CD8-positive, alpha-beta memory T cell (primary cell): ENCODE results near the gene E2F2. TPM values are rescaled to one million over a fixed set of nuclear protein-coding genes. Genes with fewer than 3 reads are reported as not detected.
"Not testable (repeated sequence)": the region's sequence is repeated elsewhere in the genome, so short reads cannot be mapped to it uniquely, and the experiment has no call there.

Experiments used
- CTCF ChIA-PET: fragments of 350-600 bp; sonication (Branson Sonifier 250); formaldehyde crosslinking; loops from one replicate; lab custom pipeline; 2021; ENCODE audit warnings: antibody characterized with exemption; lab: Charles Lee
- POLR2A ChIA-PET: fragments of 350-600 bp; sonication (Branson Sonifier 250); formaldehyde crosslinking; loops from one replicate; lab custom pipeline; 2021; ENCODE audit warnings: antibody characterized with exemption; lab: Charles Lee
- DNase-seq, 5 donors: peaks; one replicate each; pipeline versions ENCODE4 v3.0.0 to v3.0.0-alpha.2; 2020 to 2022; ENCODE audit warnings: mixed read lengths in 1 of 5
- H3K27ac ChIP-seq: one replicate; pipeline ENCODE4 v1.7.0; 2013; ENCODE audit warnings: low read depth, mild to moderate bottlenecking, low read length, moderate library complexity
- H3K27me3 ChIP-seq: 2 replicates; pipeline ENCODE4 v1.7.0; 2013; ENCODE audit warnings: low read length, mild to moderate bottlenecking; ENCODE audit not compliant: insufficient read depth, poor library complexity, severe bottlenecking
- H3K36me3 ChIP-seq: 2 replicates; pipeline ENCODE4 v1.7.0; 2013; ENCODE audit warnings: mild to moderate bottlenecking, low read length, moderate library complexity; ENCODE audit not compliant: insufficient read depth
- H3K4me1 ChIP-seq: 2 replicates; pipeline ENCODE4 v1.7.0; 2013; ENCODE audit warnings: mild to moderate bottlenecking, low read length, moderate library complexity; ENCODE audit not compliant: insufficient read depth
- H3K4me3 ChIP-seq: 2 replicates; pipeline ENCODE4 v1.7.0; 2013; ENCODE audit warnings: mild to moderate bottlenecking, low read length
- H3K9me3 ChIP-seq: 2 replicates; pipeline ENCODE4 v1.7.0; 2013; ENCODE audit warnings: mild to moderate bottlenecking, low read length
- H3K27ac Mint-ChIP-seq, 8 donors: one replicate each; pipeline ENCODE4 v1.8.0; 2020 to 2021; ENCODE audit warnings: mixed read lengths in 8 of 8, mild to moderate bottlenecking in 6 of 8, inconsistent platforms in 3 of 8, moderate library complexity in 3 of 8
- H3K27me3 Mint-ChIP-seq, 2 donors: one replicate each; pipeline ENCODE4 v1.8.0; 2020 to 2021; ENCODE audit warnings: mixed read lengths in 2 of 2, mild to moderate bottlenecking in 1 of 2, moderate library complexity in 1 of 2
- H3K36me3 Mint-ChIP-seq, 3 donors: one replicate each; pipeline ENCODE4 v1.8.0; 2020 to 2021; ENCODE audit warnings: mixed read lengths in 3 of 3, inconsistent platforms in 1 of 3, mild to moderate bottlenecking in 1 of 3
- H3K4me1 Mint-ChIP-seq, 3 donors: one replicate each; pipeline ENCODE4 v1.8.0; 2020 to 2021; ENCODE audit warnings: mixed read lengths in 3 of 3, inconsistent platforms in 1 of 3, mild to moderate bottlenecking in 1 of 3
- H3K4me3 Mint-ChIP-seq, 7 donors: one replicate each; pipeline ENCODE4 v1.8.0; 2020 to 2021; ENCODE audit warnings: mixed read lengths in 7 of 7, mild to moderate bottlenecking in 6 of 7, moderate library complexity in 4 of 7, inconsistent platforms in 2 of 7
- H3K9me3 Mint-ChIP-seq, 5 donors: one replicate each; pipeline ENCODE4 v1.8.0; 2020 to 2022; ENCODE audit warnings: mixed read lengths in 5 of 5, mild to moderate bottlenecking in 3 of 5, moderate library complexity in 2 of 5, inconsistent platforms in 1 of 5
- polyA plus RNA-seq: library from polyadenylated mRNA; unstranded; fragments of 300-500 nt; fragmentation: Illumina TruSeq; gene quantifications from one replicate; pipeline ENCODE4 v1.2.3, GENCODE V29; 2021
- total RNA-seq, 2 experiments: library from RNA; stranded (reverse); gene quantifications; one replicate each; pipeline ENCODE4 v1.2.3, GENCODE V29; 2021

E2F2 gene
- total and polyA plus RNA-seq, 3 experiments from 2014 or later = 0.76 to 19.6 (median 19.1) TPM

DNA sequence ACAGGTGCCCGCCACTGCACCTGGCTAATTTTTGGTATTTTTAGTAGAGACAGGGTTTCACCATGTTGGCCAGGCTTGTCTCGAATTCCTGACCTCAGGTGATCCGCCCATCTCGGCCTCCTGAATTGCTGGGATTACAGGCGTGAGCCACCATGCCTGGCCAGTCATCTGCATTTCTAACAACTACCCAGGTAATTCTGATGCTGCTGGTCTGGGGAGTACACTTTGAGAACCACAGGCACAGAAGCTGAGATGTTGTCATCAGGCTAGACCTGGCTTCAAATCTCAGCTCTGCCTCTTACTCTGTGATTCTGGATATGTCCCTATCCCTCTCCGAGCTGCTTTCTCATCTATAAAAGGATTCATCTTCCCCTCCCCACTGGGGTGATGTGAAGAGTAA is 36.2 kb downstream of the E2F2 start:
- H3K27me3 ChIP-seq, H3K9me3 ChIP-seq, H3K4me1 ChIP-seq, H3K36me3 ChIP-seq, H3K36me3 Mint-ChIP-seq, H3K4me1 Mint-ChIP-seq, POLR2A ChIA-PET, H3K27ac Mint-ChIP-seq, H3K4me3 ChIP-seq, H3K4me3 Mint-ChIP-seq, DNase-seq, H3K27ac ChIP-seq, H3K9me3 Mint-ChIP-seq: not testable (repeated sequence)
- peaks cover 6 to 18% of the 10 kb centered on the region in 2 donors for H3K27me3 Mint-ChIP-seq
- CTCF ChIA-PET = interaction anchor here (0.7 to 11.1 kb wide), 4 partner anchors 12 to 141 kb away, joined by 3 to 588 read pairs (median 68); partner anchors contain the start of gene E2F2

GRCh38 chr1:23492776-23493175 is 38.3 kb downstream of the E2F2 start:
- POLR2A ChIA-PET = not testable (repeated sequence)

DNA sequence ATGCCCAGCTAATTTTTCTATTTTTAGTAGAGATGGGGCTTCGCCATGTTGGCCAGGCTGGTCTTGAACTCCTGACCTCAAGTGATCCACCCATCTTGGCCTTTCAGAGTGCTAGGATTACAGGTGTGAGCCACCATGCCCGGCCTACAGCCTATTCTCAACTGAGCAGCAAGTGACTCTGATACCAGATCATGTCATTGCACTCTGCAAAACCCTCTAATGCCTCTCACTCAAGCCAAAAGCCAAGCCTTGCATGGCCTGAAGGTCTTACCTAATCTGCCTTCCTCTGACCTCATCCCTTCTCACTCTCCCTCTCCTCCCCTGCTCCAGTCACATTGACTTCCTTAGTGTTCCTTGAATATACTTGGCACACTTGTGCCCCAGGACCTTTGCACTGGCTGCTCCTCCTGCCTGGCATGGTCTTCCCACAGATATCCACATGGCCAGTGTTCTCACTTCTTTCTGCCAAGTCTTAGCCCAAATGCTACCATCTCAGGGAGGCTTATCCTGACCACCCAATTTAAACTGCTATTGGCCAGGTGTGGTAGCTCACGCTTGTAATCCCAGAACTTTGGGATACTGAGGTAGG is 38.8 kb downstream of the E2F2 start:
- no peaks in the 10 kb centered on the region for H3K27me3 ChIP-seq
- H3K27ac ChIP-seq = no peak overlapping the region
- POLR2A ChIA-PET = no interaction called here
- no peak overlapping the region for H3K4me3 Mint-ChIP-seq
- H3K4me1 Mint-ChIP-seq = no peaks in the 10 kb centered on the region
- no peaks in the 10 kb centered on the region for H3K36me3 ChIP-seq
- no peak overlapping the region for H3K4me3 ChIP-seq
- H3K9me3 ChIP-seq = no peaks in the 10 kb centered on the region
- H3K9me3 Mint-ChIP-seq = no peaks in the 10 kb centered on the region
- H3K36me3 Mint-ChIP-seq = no peaks in the 10 kb centered on the region
- CTCF ChIA-PET = interaction anchor here (11.1 kb wide), 1 partner anchor 38 kb away, joined by 588 read pairs; the partner anchor contains the start of gene E2F2
- no peak for DNase-seq
- H3K4me1 ChIP-seq = no peaks in the 10 kb centered on the region
- H3K27me3 Mint-ChIP-seq = peaks cover 10 to 24% of the 10 kb centered on the region in 2 donors
- peak overlapping the region in 1 of 8 donors; percentile 32 for H3K27ac Mint-ChIP-seq

More at GRCh38 chr1:23492776-23493175, 38.3 kb downstream of the E2F2 start:
- CTCF ChIA-PET = interaction anchor here (1.4 to 11.1 kb wide), 2 partner anchors 38 to 144 kb away, joined by 4 to 588 read pairs; partner anchors contain the start of gene E2F2
- H3K27me3 ChIP-seq, H3K36me3 ChIP-seq, H3K27ac ChIP-seq, H3K36me3 Mint-ChIP-seq, H3K9me3 Mint-ChIP-seq, H3K4me1 Mint-ChIP-seq, H3K27ac Mint-ChIP-seq, H3K4me1 ChIP-seq, DNase-seq, H3K4me3 Mint-ChIP-seq, H3K4me3 ChIP-seq, H3K9me3 ChIP-seq: not testable (repeated sequence)
- H3K27me3 Mint-ChIP-seq = peaks cover 9 to 24% of the 10 kb centered on the region in 2 donors

DNA sequence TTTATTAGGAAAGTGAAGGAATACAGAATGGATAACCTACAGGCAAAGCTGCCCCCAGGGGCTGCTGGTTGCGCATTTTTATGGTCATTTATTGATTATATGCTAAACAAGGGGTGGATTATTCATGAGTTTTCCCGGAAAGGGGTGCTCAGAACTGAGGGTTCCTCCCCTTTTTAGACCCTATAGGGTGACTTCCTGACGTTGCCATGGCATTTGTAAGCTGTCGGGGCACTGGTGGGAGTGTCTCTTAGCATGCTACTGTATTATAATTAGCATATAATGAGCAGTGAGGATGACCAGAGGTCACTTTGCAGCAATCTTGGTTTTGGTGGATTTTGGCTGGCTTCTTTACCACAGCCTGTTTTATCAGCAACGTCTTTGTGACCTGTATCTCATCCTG is 41.2 kb downstream of the E2F2 start:
- Histone ChIP-seq H3K9me3 (no peaks in the 10 kb centered on the region), H3K4me3 (no peak overlapping the region), H3K4me1 (peaks cover 4% of the 10 kb centered on the region), H3K36me3 (no peaks in the 10 kb centered on the region), H3K27ac (no peak overlapping the region), H3K27me3 (no peaks in the 10 kb centered on the region)
- peaks cover 3 to 5% (median 4%) of the 10 kb centered on the region in 3 donors for H3K4me1 Mint-ChIP-seq
- peaks cover 13 to 24% of the 10 kb centered on the region in 2 donors for H3K27me3 Mint-ChIP-seq
- no peaks in the 10 kb centered on the region for H3K36me3 Mint-ChIP-seq
- no peak overlapping the region for H3K4me3 Mint-ChIP-seq
- H3K9me3 Mint-ChIP-seq = no peaks in the 10 kb centered on the region
- POLR2A ChIA-PET = no interaction called here
- H3K27ac Mint-ChIP-seq = no peak overlapping the region
- no peak for DNase-seq
- CTCF ChIA-PET = interaction anchor here (0.8 to 1.2 kb wide), 2 partner anchors 145 to 147 kb away, joined by 3 to 4 read pairs; no protein-coding TSS in a partner anchor

DNA sequence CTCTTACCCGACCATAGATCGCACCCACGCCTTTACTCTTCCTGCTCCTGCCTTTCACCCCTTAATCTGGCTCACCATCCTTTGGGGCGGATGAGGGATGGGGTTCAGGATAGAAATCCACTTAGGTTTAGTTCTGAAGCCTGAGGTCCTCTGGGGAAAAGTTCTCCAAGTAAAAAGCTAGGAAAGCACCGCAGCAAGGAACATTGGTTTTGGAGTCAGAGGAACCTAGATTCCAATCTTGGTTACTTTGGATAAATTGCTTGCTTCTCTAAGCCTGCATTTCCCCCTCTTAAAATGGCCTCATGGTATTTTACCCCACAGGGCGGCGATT is 46.1 kb downstream of the E2F2 start:
- H3K4me1 Mint-ChIP-seq = peaks cover 14 to 20% (median 16%) of the 10 kb centered on the region in 3 donors
- Histone ChIP-seq H3K4me1 (peaks cover 16% of the 10 kb centered on the region), H3K36me3 (no peaks in the 10 kb centered on the region), H3K27ac (no peak overlapping the region), H3K4me3 (peak overlapping the region; percentile 50), H3K27me3 (peaks cover 10% of the 10 kb centered on the region), H3K9me3 (no peaks in the 10 kb centered on the region)
- peaks cover 22 to 27% of the 10 kb centered on the region in 2 donors for H3K27me3 Mint-ChIP-seq
- peaks cover 0 to 2% (median 0%) of the 10 kb centered on the region in 5 donors for H3K9me3 Mint-ChIP-seq
- no peak for DNase-seq
- POLR2A ChIA-PET = interaction anchor here (0.6 to 2.1 kb wide), 5 partner anchors 12 to 318 kb away, joined by 3 to 11 read pairs (median 3); no protein-coding TSS in a partner anchor
- H3K36me3 Mint-ChIP-seq = peaks cover 0 to 1% (median 0%) of the 10 kb centered on the region in 3 donors
- CTCF ChIA-PET = interaction anchor here (0.7 to 4.6 kb wide), 5 partner anchors 9 to 152 kb away, joined by 3 to 40 read pairs (median 5); no protein-coding TSS in a partner anchor
- peak overlapping the region; percentile 87 to 95 (median 88) for H3K4me3 Mint-ChIP-seq
- H3K27ac Mint-ChIP-seq = peak overlapping the region in 6 of 8 donors; percentile 15 to 83 (median 60)

GRCh38 chr1:23484253-23485001 is 46.6 kb downstream of the E2F2 start:
- Histone ChIP-seq H3K27me3 (peaks cover 10% of the 10 kb centered on the region), H3K4me3 (peak overlapping the region; percentile 50), H3K36me3 (no peaks in the 10 kb centered on the region), H3K27ac (no peak overlapping the region), H3K9me3 (no peaks in the 10 kb centered on the region), H3K4me1 (peaks cover 16% of the 10 kb centered on the region)
- ChIA-PET CTCF (interaction anchor here (0.7 to 4.6 kb wide), 7 partner anchors 9 to 153 kb away, joined by 3 to 40 read pairs (median 5); no protein-coding TSS in a partner anchor), POLR2A (interaction anchor here (0.6 to 2.1 kb wide), 6 partner anchors 13 to 319 kb away, joined by 3 to 11 read pairs (median 3); partner anchors contain the start of gene RPL11)
- peak; percentile 86 to 94 (median 87) for DNase-seq
- peaks cover 0 to 2% (median 0%) of the 10 kb centered on the region in 5 donors for H3K9me3 Mint-ChIP-seq
- H3K36me3 Mint-ChIP-seq = peaks cover 0 to 1% (median 0%) of the 10 kb centered on the region in 3 donors
- H3K4me1 Mint-ChIP-seq = peaks cover 14 to 20% (median 16%) of the 10 kb centered on the region in 3 donors
- peak overlapping the region in 6 of 8 donors; percentile 39 to 83 (median 67) for H3K27ac Mint-ChIP-seq
- peak overlapping the region; percentile 87 to 95 (median 88) for H3K4me3 Mint-ChIP-seq
- peaks cover 17 to 27% of the 10 kb centered on the region in 2 donors for H3K27me3 Mint-ChIP-seq

DNA sequence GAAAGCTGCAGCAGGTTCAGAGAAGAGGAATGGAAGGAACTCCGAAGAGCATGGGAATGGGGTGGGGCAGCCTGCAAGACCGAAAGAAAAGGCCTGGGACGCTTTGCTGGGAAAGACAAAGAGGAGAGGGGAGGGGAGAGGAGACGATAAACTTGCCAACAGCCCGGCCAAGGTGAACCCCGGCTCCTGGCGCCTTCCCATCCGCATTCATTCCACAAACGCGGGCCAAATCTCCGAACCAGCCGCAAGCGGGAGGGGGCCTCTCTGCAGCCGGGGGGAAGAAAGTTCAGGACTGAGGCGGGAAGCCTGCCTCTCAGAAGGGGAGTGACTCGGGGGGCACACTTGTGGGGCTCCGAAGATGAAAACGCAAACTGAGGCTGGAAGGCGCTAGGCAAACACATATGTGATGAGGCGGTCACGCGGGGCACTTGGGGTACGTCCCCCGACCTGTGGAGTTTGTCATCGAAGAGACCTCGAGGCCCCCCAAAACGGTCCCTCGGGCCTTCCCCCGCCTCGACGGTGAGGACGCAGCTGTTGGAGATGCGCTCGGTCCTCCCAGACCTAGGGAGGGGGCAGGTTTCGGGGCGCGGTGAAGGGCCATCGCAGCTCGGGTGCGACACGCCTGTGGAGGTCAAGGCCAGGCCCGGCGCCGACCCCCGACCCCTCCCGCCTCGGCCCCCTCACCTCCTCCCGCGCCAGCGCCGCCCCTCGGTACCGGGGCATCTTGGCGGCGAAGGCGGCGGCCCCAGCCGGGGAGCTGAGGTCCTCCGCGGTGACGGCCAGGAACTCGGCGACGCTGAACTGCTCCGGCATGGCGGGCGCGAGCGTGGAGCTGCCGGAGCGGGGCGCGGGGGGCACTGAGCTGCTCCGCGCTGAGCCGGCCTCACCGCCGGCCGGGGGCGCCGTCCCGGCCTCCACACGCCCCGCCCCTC is 47.4 kb downstream of the E2F2 start, which contains the start of gene ASAP3:
Gene ASAP3 (minus strand): TSS at position 859 of the 932 bp plus-strand sequence. CDS start 46 bp downstream, at position 813.
- H3K4me3 ChIP-seq = peak within 1 kb of the TSS; percentile 53
- H3K4me1 ChIP-seq = peaks cover 16% of the 10 kb centered on the region
- Mint-ChIP-seq H3K36me3 (peaks cover 0 to 1% (median 0%) of the 10 kb centered on the region in 3 donors), H3K9me3 (peaks cover 0 to 2% (median 0%) of the 10 kb centered on the region in 5 donors), H3K27me3 (peaks cover 15 to 27% of the 10 kb centered on the region in 2 donors), H3K27ac (peak within 1 kb of the TSS in 6 of 8 donors; percentile 39 to 83 (median 67)), H3K4me1 (peaks cover 14 to 20% (median 16%) of the 10 kb centered on the region in 3 donors), H3K4me3 (peak within 1 kb of the TSS; percentile 87 to 95 (median 88))
- POLR2A ChIA-PET = interaction anchor here (0.6 to 2.1 kb wide), 4 partner anchors 45 to 208 kb away, joined by 3 to 11 read pairs (median 4); partner anchors contain the start of gene RPL11
- DNase-seq = peak in 3 of 5 donors; percentile 12 to 60 (median 57)
- no peaks in the 10 kb centered on the region for H3K9me3 ChIP-seq
- no peak within 1 kb of the TSS for H3K27ac ChIP-seq
- CTCF ChIA-PET = interaction anchor here (1.2 to 4.6 kb wide), 6 partner anchors 14 to 80 kb away, joined by 3 to 40 read pairs (median 5); no protein-coding TSS in a partner anchor
- H3K36me3 ChIP-seq = no peaks in the 10 kb centered on the region
- peaks cover 10% of the 10 kb centered on the region for H3K27me3 ChIP-seq
